Posterior vena cava (tissue), 2 donors: ENCODE measurements around the gene ASPDH. TPM values are rescaled to one million over a fixed set of nuclear protein-coding genes. Genes with fewer than 3 reads are reported as not detected.
A peak's percentile ranks its signal among the peaks of the same experiment; 100 is the strongest.

Experiments used
- DNase-seq: peaks from one replicate; pipeline ENCODE4 v3.0.0-alpha.2; 2020; ENCODE audit warnings: low spot score
- intact Hi-C, 2 donors: fragments of 100-400 bp; cut with DNase I; formaldehyde crosslinking; loops; one replicate each; pipeline versions ENCODE4 v1.14.1 to v1.14.2; 2022 to 2023
- total RNA-seq, 2 donors: library from RNA; stranded (reverse); fragmentation: NEBNext Ultra II Directional; extraction: Animal tissue kit (Norgen Biotek cat#: 25700); gene quantifications; one replicate each; pipeline ENCODE4 v1.2.1, GENCODE V29; 2021
- donor health status: DM: yes; HTN: yes; CAD: no.
- donor health status: DM: yes; HTN: yes; CAD: no.

Gene ASPDH
- total RNA-seq, 2 donors from 2014 or later, result not detected

GRCh38 chr19:50501568-50502475 lies 11.9 kb downstream of the ASPDH start:
- intact Hi-C loops, result no loop called here

GRCh38 chr19:50501186-50501567 lies 12.5 kb downstream of the ASPDH start:
- intact Hi-C loops, result no loop called here
- DNase-seq, result peak; percentile 58

More at GRCh38 chr19:50501568-50502475, 11.9 kb downstream of the ASPDH start:
- peak; percentile 73 for DNase-seq

GRCh38 chr19:50500753-50501151 lies 13.0 kb downstream of the ASPDH start:
- peak; percentile 80 for DNase-seq
- intact Hi-C loops, result no loop called here

- intact Hi-C loops, result no loop called here
- DNase-seq, result peak; percentile 73
These were observed 13.5 kb downstream of the ASPDH start for GRCh38 chr19:50500060-50500752.

GRCh38 chr19:50498219-50499056 lies 15.3 kb downstream of the ASPDH start:
- DNase-seq, result no peak
- intact Hi-C loops, result no loop called here

GRCh38 chr19:50497022-50497405 lies 16.7 kb downstream of the ASPDH start:
- peak; percentile 56 for DNase-seq
- intact Hi-C loops, result no loop called here

GRCh38 chr19:50496189-50497021 lies 17.3 kb downstream of the ASPDH start:
- peak; percentile 53 for DNase-seq
- intact Hi-C loops, result no loop called here

GRCh38 chr19:50495020-50495531 lies 18.6 kb downstream of the ASPDH start:
- DNase-seq, result no peak
- intact Hi-C loops, result no loop called here

GRCh38 chr19:50494186-50495019 lies 19.3 kb downstream of the ASPDH start:
- intact Hi-C loops, result no loop called here
- DNase-seq, result no peak

GRCh38 chr19:50493171-50493570 lies 20.5 kb downstream of the ASPDH start:
- peak; percentile 66 for DNase-seq
- intact Hi-C loops, result no loop called here

GRCh38 chr19:50492303-50493052 lies 21.2 kb downstream of the ASPDH start:
- intact Hi-C loops, result no loop called here
- peak; percentile 73 for DNase-seq

- intact Hi-C loops, result no loop called here
- DNase-seq, result peak; percentile 54
These were observed 22.7 kb downstream of the ASPDH start for GRCh38 chr19:50490991-50491472.

- intact Hi-C loops, result no loop called here
- DNase-seq, result peak; percentile 80
These were observed 23.3 kb downstream of the ASPDH start for GRCh38 chr19:50490411-50490811.

- intact Hi-C loops, result no loop called here
- DNase-seq, result peak; percentile 62
These were observed 24.2 kb downstream of the ASPDH start for GRCh38 chr19:50489461-50490011.

- intact Hi-C loops, result no loop called here
- DNase-seq, result peak; percentile 24
These were observed 25.1 kb downstream of the ASPDH start for GRCh38 chr19:50488389-50489194.
